PC-3 (cell line): Measurements from ENCODE around the gene NATD1. TPM values are rescaled to one million over a fixed set of nuclear protein-coding genes. Genes with fewer than 3 reads are reported as not detected.

Source experiments
- ATAC-seq: fragments of 200-7000 bp; cut with Tn5 transposase; 2 replicates; pipeline ENCODE4 v1.9.1; 2020; ENCODE audit warnings: mild to moderate bottlenecking, moderate library complexity
- BruUV-seq: library from RNA; stranded (reverse); fragments of 400-500 nt; replicated peaks from 2 replicates; lab custom pipeline; 2021; lab: Mats Ljungman, UMichigan
- CTCF ChIA-PET: fragments of 300-600 bp; sonication (Branson Sonifier 250); formaldehyde crosslinking; loops from one replicate; lab custom pipeline; 2022; ENCODE audit warnings: antibody characterized with exemption; lab: Charles Lee
- POLR2A ChIA-PET: fragments of 300-600 bp; sonication (Branson Sonifier 250); formaldehyde crosslinking; loops from one replicate; lab custom pipeline; 2022; ENCODE audit warnings: antibody characterized with exemption; ENCODE audit not compliant: unreplicated experiment; lab: Charles Lee
- DNase-seq: peaks from one replicate; pipeline ENCODE4 v3.0.0-alpha.2; 2015
- H2AFZ ChIP-seq: fragments of 300-600 bp; sonication (generic); 2 replicates; pipeline ENCODE4 v1.6.0; 2016; ENCODE audit warnings: antibody characterized with exemption, low read length
- H3F3A ChIP-seq: fragments of 300-600 bp; sonication (generic); one replicate; pipeline ENCODE4 v1.6.0; 2017; ENCODE audit warnings: antibody characterized with exemption, low read length, control low read depth, mild to moderate bottlenecking; ENCODE audit not compliant: unreplicated experiment
- H3K27ac ChIP-seq: fragments of 300-600 bp; sonication (generic); 2 replicates; pipeline ENCODE4 v1.5.1; 2016; ENCODE audit warnings: mild to moderate bottlenecking, low read length
- H3K27me3 ChIP-seq: fragments of 300-600 bp; sonication (generic); 2 replicates; pipeline ENCODE4 v1.6.1; 2016; ENCODE audit warnings: low read length, mixed read lengths
- H3K36me3 ChIP-seq: fragments of 300-600 bp; sonication (generic); 2 replicates; pipeline ENCODE4 v1.6.1; 2016; ENCODE audit warnings: low read depth, mixed run types, low read length, mixed read lengths
- H3K4me1 ChIP-seq: fragments of 300-600 bp; sonication (generic); 2 replicates; pipeline ENCODE4 v1.5.1; 2016; ENCODE audit warnings: low read length; ENCODE audit not compliant: insufficient read depth
- H3K4me2 ChIP-seq: fragments of 300-600 bp; sonication (generic); 2 replicates; pipeline ENCODE4 v1.6.0; 2016; ENCODE audit warnings: low read length
- H3K4me3 ChIP-seq: fragments of 300-600 bp; sonication (generic); 2 replicates; pipeline ENCODE4 v1.5.1; 2016; ENCODE audit warnings: mild to moderate bottlenecking, low read length, mixed read lengths
- H3K79me2 ChIP-seq: fragments of 300-600 bp; sonication (generic); 2 replicates; pipeline ENCODE4 v1.6.1; 2017; ENCODE audit warnings: low read length, mixed read lengths
- H3K9ac ChIP-seq: fragments of 300-600 bp; sonication (generic); 2 replicates; pipeline ENCODE4 v1.6.0; 2016; ENCODE audit warnings: mild to moderate bottlenecking, low read length
- H3K9me2 ChIP-seq: fragments of 300-600 bp; sonication (generic); replicated peaks from 2 replicates; pipeline ENCODE4 v1.6.1; 2016; ENCODE audit warnings: mixed run types, low read length, mixed read lengths
- H3K9me3 ChIP-seq: fragments of 300-600 bp; sonication (generic); 2 replicates; pipeline ENCODE4 v1.6.1; 2016; ENCODE audit warnings: low read length, mixed read lengths
- H4K20me1 ChIP-seq: fragments of 300-600 bp; sonication (generic); 2 replicates; pipeline ENCODE4 v1.6.1; 2016; ENCODE audit warnings: low read length, mixed read lengths
- CTCF ChIP-seq: fragments of 300-600 bp; sonication (generic); conservative IDR thresholded peaks from 2 replicates; pipeline ENCODE4 v1.5.1; 2017; ENCODE audit warnings: antibody characterized with exemption, low read depth, mild to moderate bottlenecking, low read length
- EZH2 ChIP-seq: fragments of 300-600 bp; sonication (generic); IDR thresholded peaks from one replicate; pipeline ENCODE4 v1.6.1; 2017; ENCODE audit warnings: antibody characterized with exemption, mild to moderate bottlenecking, low read length; ENCODE audit not compliant: unreplicated experiment
- EZH2phosphoT487 ChIP-seq: fragments of 300-600 bp; sonication (generic); IDR thresholded peaks from 2 replicates; pipeline ENCODE4 v1.6.1; 2018; ENCODE audit warnings: mild to moderate bottlenecking, antibody characterized with exemption, low read length, borderline replicate concordance
- intact Hi-C: fragments of 100-400 bp; cut with micrococcal nuclease; formaldehyde crosslinking; loops from 2 replicates; pipeline ENCODE4 v1.9.0; 2023
- total RNA-seq: library from RNA; depleted of rRNA; stranded (reverse); fragments of >200 nt; gene quantifications from 2 replicates; pipeline ENCODE4 v1.2.3, GENCODE V29; 2014

The NATD1 gene
- total RNA-seq, 1 experiment from 2014 or later, result 0.73 TPM

- Histone ChIP-seq H3K36me3 (no peaks in the 10 kb centered on the region), H3K27me3 (no peaks in the 10 kb centered on the region), H3K9ac (no peak overlapping the region), H3F3A (no peaks in the 10 kb centered on the region), H4K20me1 (no peaks in the 10 kb centered on the region), H3K27ac (no peak overlapping the region), H3K9me2 (no peaks in the 10 kb centered on the region), H3K9me3 (no peaks in the 10 kb centered on the region), H3K79me2 (no peaks in the 10 kb centered on the region), H3K4me1 (peaks cover 8% of the 10 kb centered on the region), H3K4me2 (no peak overlapping the region), H2AFZ (no peak overlapping the region), H3K4me3 (no peak overlapping the region)
- TF ChIP-seq EZH2 (no peak), EZH2phosphoT487 (no peak), CTCF (no peak)
- no TSS peak for BruUV-seq
- DNase-seq, result no peak
- ATAC-seq, result no peak
- ChIA-PET CTCF (no interaction called here), POLR2A (no interaction called here)
- intact Hi-C loops, result no loop called here
These were observed 4.0 kb downstream of the NATD1 start for GRCh38 chr17:21249086-21249795.

- BruUV-seq, result no TSS peak
- TF ChIP-seq EZH2 (no peak), CTCF (no peak), EZH2phosphoT487 (no peak)
- Histone ChIP-seq H3K27me3 (no peaks in the 10 kb centered on the region), H3K9ac (no peak overlapping the region), H3K4me3 (no peak overlapping the region), H4K20me1 (no peaks in the 10 kb centered on the region), H3K4me1 (peaks cover under 1% of the 10 kb centered on the region), H3K79me2 (no peaks in the 10 kb centered on the region), H3K9me2 (no peaks in the 10 kb centered on the region), H3K36me3 (no peaks in the 10 kb centered on the region), H2AFZ (no peak overlapping the region), H3K9me3 (no peaks in the 10 kb centered on the region), H3K27ac (no peak overlapping the region), H3F3A (no peaks in the 10 kb centered on the region), H3K4me2 (no peak overlapping the region)
- ChIA-PET CTCF (no interaction called here), POLR2A (no interaction called here)
- ATAC-seq (no peak), DNase-seq (no peak)
- intact Hi-C loops, result no loop called here
These were observed 4.7 kb downstream of the NATD1 start for GRCh38 chr17:21248500-21248899.

- Histone ChIP-seq H3K9ac (no peak overlapping the region), H3K4me1 (no peaks in the 10 kb centered on the region), H2AFZ (no peak overlapping the region), H4K20me1 (no peaks in the 10 kb centered on the region), H3K4me3 (no peak overlapping the region), H3F3A (no peaks in the 10 kb centered on the region), H3K27me3 (no peaks in the 10 kb centered on the region), H3K79me2 (no peaks in the 10 kb centered on the region), H3K27ac (no peak overlapping the region), H3K4me2 (no peak overlapping the region), H3K9me2 (no peaks in the 10 kb centered on the region), H3K36me3 (no peaks in the 10 kb centered on the region), H3K9me3 (no peaks in the 10 kb centered on the region)
- CTCF ChIA-PET, result no interaction called here
- intact Hi-C loops, result no loop called here
- TF ChIP-seq CTCF, result no peak
- no peak for TF ChIP-seq EZH2phosphoT487
- BruUV-seq, result no TSS peak
- POLR2A ChIA-PET, result no interaction called here
- DNase-seq, result no peak
- ATAC-seq, result no peak
These were observed 5.5 kb downstream of the NATD1 start for GRCh38 chr17:21247552-21248258.
